Activated B cell treated with CpG ODN at 0.5 μM for 24 hours (primary cell): ENCODE data around the gene IMPA2. TPM values are rescaled to one million over a fixed set of nuclear protein-coding genes. Genes with fewer than 3 reads are reported as not detected.

Experiments used
- ATAC-seq: fragments of 200-7000 bp; cut with Tn5 transposase; one replicate; pipeline ENCODE4 v1.10.0; 2021; ENCODE audit warnings: low read depth, mild to moderate bottlenecking, moderate library complexity
- CTCF ChIA-PET: fragments of 350-600 bp; sonication (Branson Sonifier 250); formaldehyde crosslinking; loops from one replicate; lab custom pipeline; 2021; ENCODE audit warnings: antibody characterized with exemption; lab: Charles Lee
- POLR2A ChIA-PET: fragments of 350-600 bp; sonication (Branson Sonifier 250); formaldehyde crosslinking; loops from one replicate; lab custom pipeline; 2021; ENCODE audit warnings: antibody characterized with exemption; lab: Charles Lee
- DNase-seq: peaks from one replicate; pipeline ENCODE4 v3.0.0; 2022
- H3K27ac Mint-ChIP-seq: one replicate; pipeline ENCODE4 v1.8.0; 2020; ENCODE audit warnings: mixed read lengths
- H3K27me3 Mint-ChIP-seq: one replicate; pipeline ENCODE4 v1.8.0; 2021; ENCODE audit warnings: mixed read lengths
- H3K36me3 Mint-ChIP-seq: one replicate; pipeline ENCODE4 v1.8.0; 2021; ENCODE audit warnings: low read depth, mixed read lengths
- H3K4me1 Mint-ChIP-seq: one replicate; pipeline ENCODE4 v1.8.0; 2021; ENCODE audit warnings: mixed read lengths
- H3K4me3 Mint-ChIP-seq: one replicate; pipeline ENCODE4 v1.8.0; 2020; ENCODE audit warnings: mild to moderate bottlenecking, mixed read lengths
- H3K9me3 Mint-ChIP-seq: one replicate; pipeline ENCODE4 v1.8.0; 2020; ENCODE audit warnings: mixed read lengths
- CTCF ChIP-seq: fragments of 200-600 bp; IDR thresholded peaks from one replicate; pipeline ENCODE4 v1.8.0; 2022; ENCODE audit warnings: antibody characterized with exemption, mild to moderate bottlenecking
- intact Hi-C: fragments of 100-400 bp; cut with micrococcal nuclease; formaldehyde crosslinking; loops from one replicate; pipeline ENCODE4 v1.15.1; 2024
- total RNA-seq: library from RNA; stranded (reverse); gene quantifications from 2 replicates; pipeline ENCODE4 v1.2.3, GENCODE V29; 2022

The IMPA2 gene
- total RNA-seq, 1 donor from 2014 or later: 7.5 TPM

GRCh38 chr18:12061685-12062084, 80.4 kb downstream of the IMPA2 start:
- no peak overlapping the region for H3K27ac Mint-ChIP-seq
- H3K9me3 Mint-ChIP-seq: no peaks in the 10 kb centered on the region

DNA sequence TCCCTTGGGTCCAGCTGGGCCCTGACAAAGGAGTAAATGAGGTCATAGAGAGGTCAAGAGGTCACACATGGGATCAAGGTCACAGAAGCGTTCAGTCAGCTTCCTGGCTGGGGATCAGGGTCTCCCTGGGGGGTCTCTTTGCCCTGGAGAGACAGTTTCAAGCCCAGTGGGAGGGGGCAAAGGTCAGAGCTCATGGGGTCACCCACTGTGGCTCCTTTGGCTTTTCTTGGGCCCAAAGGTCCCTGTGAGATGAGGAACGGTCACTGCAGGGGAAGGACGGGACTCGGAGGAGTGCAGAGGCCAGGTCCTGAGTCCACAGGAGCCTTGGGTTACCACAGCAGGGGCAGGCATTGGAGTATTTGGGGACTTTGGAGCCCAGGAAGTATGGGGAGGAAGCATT, 81.7 kb downstream of the IMPA2 start:
- ChIA-PET POLR2A (no interaction called here), CTCF (no interaction called here)
- no peaks in the 10 kb centered on the region for H3K9me3 Mint-ChIP-seq
- peaks cover 2% of the 10 kb centered on the region for H3K4me1 Mint-ChIP-seq
- no peak for DNase-seq
- H3K36me3 Mint-ChIP-seq: no peaks in the 10 kb centered on the region
- no peak for TF ChIP-seq CTCF
- no peaks in the 10 kb centered on the region for H3K27me3 Mint-ChIP-seq
- H3K4me3 Mint-ChIP-seq: no peak overlapping the region
- intact Hi-C loops: no loop called here
- H3K27ac Mint-ChIP-seq: no peak overlapping the region
- ATAC-seq: no peak

More at GRCh38 chr18:12061685-12062084, 80.4 kb downstream of the IMPA2 start:
- no peak for ATAC-seq
- TF ChIP-seq CTCF: no peak
- Mint-ChIP-seq H3K4me3 (no peak overlapping the region), H3K36me3 (no peaks in the 10 kb centered on the region), H3K4me1 (peaks cover 2% of the 10 kb centered on the region), H3K27me3 (no peaks in the 10 kb centered on the region)
- intact Hi-C loops: no loop called here
- ChIA-PET CTCF (no interaction called here), POLR2A (no interaction called here)
- no peak for DNase-seq

DNA sequence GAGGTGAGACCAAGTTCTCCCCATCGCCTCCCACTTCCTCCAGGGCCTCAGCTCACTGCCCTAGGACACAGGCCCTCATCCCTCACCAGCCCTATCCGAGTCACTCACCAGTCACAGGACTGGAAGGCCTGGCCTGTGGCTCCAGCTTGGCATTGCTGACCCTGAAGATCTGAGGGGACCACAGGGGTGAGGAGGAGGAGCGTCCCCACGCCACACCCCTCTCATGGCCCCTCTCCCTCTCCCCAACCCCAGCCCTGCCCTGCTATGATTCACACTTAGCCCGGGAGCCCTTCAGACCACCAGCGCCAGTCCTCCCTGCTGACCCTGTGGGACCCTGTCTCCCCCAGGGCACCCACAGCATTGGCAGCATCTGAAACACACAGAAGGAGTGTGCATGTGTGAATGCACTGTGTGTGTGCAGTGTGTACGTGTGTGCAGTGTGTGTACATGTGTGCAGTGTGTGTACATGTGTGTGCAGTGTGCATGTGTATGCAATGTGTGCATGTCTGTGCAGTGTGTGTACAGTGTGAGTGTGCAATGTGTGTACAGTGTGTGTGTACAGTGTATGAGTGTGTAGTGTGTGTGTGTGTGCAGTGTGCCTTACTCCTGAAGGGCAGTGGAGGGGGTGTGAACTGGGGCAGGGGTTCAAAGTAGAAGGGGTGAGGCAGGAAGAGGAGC, 82.9 kb downstream of the IMPA2 start:
- Mint-ChIP-seq H3K36me3 (no peaks in the 10 kb centered on the region), H3K27me3 (peaks cover 2% of the 10 kb centered on the region), H3K9me3 (no peaks in the 10 kb centered on the region), H3K4me3 (no peak overlapping the region), H3K4me1 (peaks cover 2% of the 10 kb centered on the region), H3K27ac (no peak overlapping the region)
- intact Hi-C loops: no loop called here
- no peak for TF ChIP-seq CTCF
- CTCF ChIA-PET: no interaction called here
- POLR2A ChIA-PET: no interaction called here
- ATAC-seq (no peak), DNase-seq (no peak)

- ATAC-seq (no peak), DNase-seq (no peak)
- intact Hi-C loops: no loop called here
Measured at GRCh38 chr18:12065397-12065796, 84.1 kb downstream of the IMPA2 start.

More at GRCh38 chr18:12065397-12065796, 84.1 kb downstream of the IMPA2 start:
- TF ChIP-seq CTCF: no peak
- Mint-ChIP-seq H3K27me3 (peaks cover 2% of the 10 kb centered on the region), H3K9me3 (no peaks in the 10 kb centered on the region), H3K27ac (no peak overlapping the region), H3K36me3 (no peaks in the 10 kb centered on the region), H3K4me1 (no peaks in the 10 kb centered on the region), H3K4me3 (no peak overlapping the region)
- ChIA-PET CTCF (no interaction called here), POLR2A (no interaction called here)
